ENCODE results near the gene ITCH.
"Not testable (repeated sequence)": the region's sequence is repeated elsewhere in the genome, so short reads cannot be mapped to it uniquely, and the experiment has no call there.

ITCH gene

GRCh38 chr20:34344238-34344637, 18.8 kb upstream of the ITCH start:
- DNase-seq, result no peak

GRCh38 chr20:34345402-34345736, 17.7 kb upstream of the ITCH start:
- no peak for DNase-seq

GRCh38 chr20:34345839-34346532, 17.1 kb upstream of the ITCH start:
- DNase-seq, result not testable (repeated sequence)

- DNase-seq, result not testable (repeated sequence)
Observed at GRCh38 chr20:34346533-34346865, 16.6 kb upstream of the ITCH start.

GRCh38 chr20:34347571-34347970, 15.5 kb upstream of the ITCH start:
- DNase-seq, result no peak

GRCh38 chr20:34350095-34350494, 13.0 kb upstream of the ITCH start:
- DNase-seq, result no peak

- DNase-seq, result not testable (repeated sequence)
Observed at GRCh38 chr20:34353467-34353866, 9.6 kb upstream of the ITCH start.

GRCh38 chr20:34355427-34355826, 7.6 kb upstream of the ITCH start:
- no peak for DNase-seq

- DNase-seq, result not testable (repeated sequence)
Observed at GRCh38 chr20:34359729-34360128, 3.3 kb upstream of the ITCH start.

GRCh38 chr20:34362502-34363061, 491 bp upstream of the ITCH start:
- DNase-seq, result no peak

GRCh38 chr20:34363465-34364222, 571 bp downstream of the ITCH start:
- DNase-seq, result peak; percentile 8

GRCh38 chr20:34364223-34364506, 1.1 kb downstream of the ITCH start:
- no peak for DNase-seq

- DNase-seq, result peak; percentile 47
Observed at GRCh38 chr20:34365765-34366213, 2.7 kb downstream of the ITCH start.

GRCh38 chr20:34367155-34367554, 4.1 kb downstream of the ITCH start:
- DNase-seq, result no peak

- not testable (repeated sequence) for DNase-seq
Observed at GRCh38 chr20:34367911-34368310, 4.8 kb downstream of the ITCH start.

- no peak for DNase-seq
Observed at GRCh38 chr20:34368547-34368946, 5.5 kb downstream of the ITCH start.

- peak; percentile 60 for DNase-seq
Observed at GRCh38 chr20:34369265-34369664, 6.2 kb downstream of the ITCH start.

- DNase-seq, result no peak
Observed at GRCh38 chr20:34370062-34370461, 7.0 kb downstream of the ITCH start.

GRCh38 chr20:34373445-34373844, 10.4 kb downstream of the ITCH start:
- no peak for DNase-seq

GRCh38 chr20:34374209-34374760, 11.2 kb downstream of the ITCH start:
- DNase-seq, result no peak

GRCh38 chr20:34375977-34376430, 12.9 kb downstream of the ITCH start:
- DNase-seq, result no peak

GRCh38 chr20:34377072-34377847, 14.2 kb downstream of the ITCH start:
- peak; percentile 63 for DNase-seq

GRCh38 chr20:34382174-34382573, 19.1 kb downstream of the ITCH start:
- no peak for DNase-seq

Measured in activated CD4-positive, alpha-beta T cell treated with anti-CD3 and anti-CD28 coated beads, Interleukin-2, Interleukin-6, amounts not matched to agents 100 ng/mL and 50 ng/mL, durations not matched to agents 16 hours and 8 hours (primary cell).